Neural cell (in vitro differentiated cells): ENCODE results near the gene HOXA1. TPM values are rescaled to one million over a fixed set of nuclear protein-coding genes. Genes with fewer than 3 reads are reported as not detected.

ENCODE experiments used
- H2AFZ ChIP-seq: fragments of 200-600, 300-800 bp; sonication (generic), shearing (Covaris generic); 2 replicates; pipeline ENCODE4 v1.6.0; 2014; ENCODE audit warnings: low read depth, mild to moderate bottlenecking, antibody characterized with exemption, low read length, moderate library complexity
- H3F3A ChIP-seq: fragments of 200-600 bp; shearing (Covaris generic); 2 replicates; pipeline ENCODE4 v1.6.1; 2016; ENCODE audit warnings: mild to moderate bottlenecking, moderate library complexity, mixed read lengths, antibody characterized with exemption, low read length; ENCODE audit not compliant: insufficient read depth, poor library complexity, severe bottlenecking
- H3K27ac ChIP-seq: fragments of 200-600, 300-800 bp; sonication (generic), shearing (Covaris generic); 2 replicates; pipeline ENCODE4 v1.5.1; 2014; ENCODE audit warnings: mild to moderate bottlenecking, low read length, moderate library complexity
- H3K27me3 ChIP-seq: fragments of 300-800, 200-600 bp; sonication (generic), shearing (Covaris generic); 2 replicates; pipeline ENCODE4 v1.6.0; 2014; ENCODE audit warnings: mild to moderate bottlenecking, low read depth, low read length, moderate library complexity; ENCODE audit not compliant: insufficient read depth
- H3K36me3 ChIP-seq: fragments of 300-800, 200-600 bp; sonication (generic), shearing (Covaris generic); 2 replicates; pipeline ENCODE4 v1.5.1; 2014; ENCODE audit warnings: mild to moderate bottlenecking, antibody characterized with exemption, low read length, moderate library complexity; ENCODE audit not compliant: insufficient read depth
- H3K4me2 ChIP-seq: fragments of 300-800, 200-600 bp; sonication (generic), shearing (Covaris generic); 2 replicates; pipeline ENCODE4 v1.6.0; 2014; ENCODE audit warnings: mild to moderate bottlenecking, low read length
- H3K4me3 ChIP-seq: fragments of 300-800, 200-600 bp; sonication (generic), shearing (Covaris generic); 2 replicates; pipeline ENCODE4 v1.5.1; 2014; ENCODE audit warnings: mild to moderate bottlenecking, low read length, moderate library complexity
- H3K79me2 ChIP-seq: fragments of 200-600 bp; shearing (Covaris generic); replicated peaks from 2 replicates; pipeline ENCODE4 v1.6.0; 2014; ENCODE audit warnings: mild to moderate bottlenecking, low read length, moderate library complexity; ENCODE audit not compliant: insufficient read depth
- H3K9ac ChIP-seq: fragments of 300-800, 200-600 bp; sonication (generic), shearing (Covaris generic); 2 replicates; pipeline ENCODE4 v1.6.1; 2016; ENCODE audit warnings: mild to moderate bottlenecking, low read length, mixed read lengths
- H3K9me2 ChIP-seq: fragments of 200-600 bp; shearing (Covaris generic); 2 replicates; pipeline ENCODE4 v1.6.1; 2016; ENCODE audit warnings: mild to moderate bottlenecking, low read length, mixed read lengths; ENCODE audit not compliant: insufficient read depth
- H3K9me3 ChIP-seq: fragments of 200-600, 300-800 bp; sonication (generic), shearing (Covaris generic); 2 replicates; pipeline ENCODE4 v1.6.1; 2016; ENCODE audit warnings: mild to moderate bottlenecking, mixed run types, low read length, moderate library complexity, mixed read lengths
- H4K20me1 ChIP-seq: fragments of 200-600 bp; shearing (Covaris generic); 2 replicates; pipeline ENCODE4 v1.6.1; 2016; ENCODE audit warnings: mild to moderate bottlenecking, mixed run types; ENCODE audit not compliant: insufficient read depth
- EP300 ChIP-seq: fragments of 450-650 bp; conservative IDR thresholded peaks from 2 replicates; pipeline ENCODE4 v1.6.1; 2014; ENCODE audit warnings: antibody characterized with exemption, mild to moderate bottlenecking, moderate library complexity; ENCODE audit not compliant: poor library complexity, severe bottlenecking
- EZH2 ChIP-seq: fragments of 200-600, 300-800 bp; shearing (Covaris generic), sonication (generic); IDR thresholded peaks from 2 replicates; pipeline ENCODE4 v1.6.1; 2014; ENCODE audit warnings: antibody characterized with exemption, low read length, borderline replicate concordance, mild to moderate bottlenecking; ENCODE audit not compliant: insufficient read depth, poor library complexity, severe bottlenecking
- MXI1 ChIP-seq: fragments of 450-650 bp; conservative IDR thresholded peaks from 2 replicates; pipeline ENCODE4 v1.6.1; 2014; ENCODE audit warnings: antibody characterized with exemption, mild to moderate bottlenecking; ENCODE audit not compliant: poor library complexity, severe bottlenecking
- POLR2AphosphoS5 ChIP-seq: IDR thresholded peaks from 2 replicates; pipeline ENCODE4 v1.6.1; 2012
- RAD21 ChIP-seq: fragments of 450-650 bp; conservative IDR thresholded peaks from 2 replicates; pipeline ENCODE4 v1.6.1; 2014; ENCODE audit warnings: antibody characterized with exemption, mild to moderate bottlenecking, moderate library complexity
- SMC3 ChIP-seq: fragments of 450-650 bp; conservative IDR thresholded peaks from 2 replicates; pipeline ENCODE4 v1.6.1; 2014; ENCODE audit warnings: antibody characterized with exemption, mild to moderate bottlenecking, moderate library complexity; ENCODE audit not compliant: poor library complexity
- TAF1 ChIP-seq: IDR thresholded peaks from 2 replicates; pipeline ENCODE4 v1.6.1; 2012; ENCODE audit warnings: low read depth
- polyA plus RNA-seq: library from polyadenylated mRNA; depleted of rRNA; stranded (reverse); fragments of >200 nt; gene quantifications from 2 replicates; pipeline ENCODE4 v1.2.3, GENCODE V29; 2014
- TF ChIP-seq, protein P1 (sequence below): fragments of 450-650 bp; IDR thresholded peaks from 2 replicates; pipeline ENCODE4 v1.5.1; 2014; ENCODE audit warnings: antibody characterized with exemption, mild to moderate bottlenecking, moderate library complexity; ENCODE audit not compliant: poor library complexity, severe bottlenecking
- TF ChIP-seq, protein P2 (sequence below): IDR thresholded peaks from 2 replicates; pipeline ENCODE4 v1.6.1; 2012; ENCODE audit warnings: borderline replicate concordance

Gene HOXA1
- polyA plus RNA-seq, 1 donor from 2014 or later = not detected

DNA sequence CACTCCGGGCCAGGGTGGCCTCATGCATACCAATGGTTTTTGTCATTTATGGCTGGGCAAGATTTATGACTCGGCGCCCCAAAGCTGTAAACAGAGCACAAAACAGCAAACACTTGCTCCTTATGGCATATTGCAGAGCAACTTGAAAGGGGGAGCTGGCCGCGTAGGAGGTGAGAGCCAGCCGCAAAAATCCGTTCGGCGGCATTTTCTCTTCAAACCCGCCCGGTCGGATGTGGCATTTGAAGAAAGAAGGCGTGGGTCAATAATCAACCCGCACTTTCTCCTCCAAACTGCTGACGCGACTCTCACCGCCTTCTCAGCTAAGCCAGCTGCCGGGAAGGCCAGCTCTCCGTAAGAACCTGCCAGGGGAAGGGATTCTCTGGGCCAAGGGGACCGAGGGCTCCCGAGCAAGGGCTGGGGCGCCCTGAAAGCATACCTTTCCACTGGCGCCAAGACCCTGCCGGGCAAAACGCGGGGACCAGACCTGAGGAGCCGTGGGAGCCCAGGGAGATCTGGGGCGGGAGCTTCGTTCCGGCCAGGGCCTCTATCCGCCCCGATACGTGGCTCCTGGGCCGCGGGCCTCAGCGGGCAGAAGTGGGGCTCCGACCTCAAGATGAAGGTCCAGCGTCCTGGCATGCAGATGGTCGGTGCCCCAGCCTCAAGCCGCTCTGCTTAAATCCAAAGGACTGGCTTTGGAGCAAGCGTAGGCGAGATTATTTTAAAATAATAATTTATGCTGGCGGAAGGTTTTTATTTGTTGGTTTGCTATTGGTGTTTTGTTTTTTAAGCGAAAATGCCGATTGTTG is 19.6 kb upstream of the HOXA1 start:
- Histone ChIP-seq H3K27ac (no peak overlapping the region), H4K20me1 (no peaks in the 10 kb centered on the region), H2AFZ (no peak overlapping the region), H3K27me3 (peaks cover 96% of the 10 kb centered on the region), H3F3A (no peaks in the 10 kb centered on the region), H3K4me3 (no peak overlapping the region), H3K9me3 (no peaks in the 10 kb centered on the region), H3K36me3 (no peaks in the 10 kb centered on the region), H3K9ac (no peak overlapping the region), H3K79me2 (no peaks in the 10 kb centered on the region), H3K9me2 (no peaks in the 10 kb centered on the region), H3K4me2 (no peak overlapping the region)
- TF ChIP-seq EZH2 (peak; percentile 51), MXI1 (no peak)

DNA sequence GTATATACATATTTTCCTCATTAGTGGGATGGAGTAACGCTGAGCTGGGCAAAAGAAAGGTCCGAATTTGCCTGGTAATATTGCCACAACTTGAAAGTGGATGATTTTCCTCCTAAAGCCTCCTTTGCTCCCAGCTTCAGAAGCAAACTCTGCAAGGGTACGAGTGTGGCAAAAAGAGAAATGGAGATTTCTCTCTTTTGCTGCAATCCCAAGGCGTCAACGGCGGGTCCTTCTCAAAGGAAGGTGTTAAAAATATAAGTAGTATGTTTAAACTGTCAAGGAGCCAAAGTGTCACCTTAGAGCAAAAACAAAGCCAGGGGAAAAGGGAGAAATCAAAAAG is 19.1 kb upstream of the HOXA1 start:
- Histone ChIP-seq H3K9me3 (no peaks in the 10 kb centered on the region), H3F3A (no peaks in the 10 kb centered on the region), H3K79me2 (no peaks in the 10 kb centered on the region), H3K4me2 (no peak overlapping the region), H3K9me2 (no peaks in the 10 kb centered on the region), H3K27me3 (peaks cover 96% of the 10 kb centered on the region), H3K36me3 (no peaks in the 10 kb centered on the region), H3K9ac (no peak overlapping the region), H3K4me3 (no peak overlapping the region), H2AFZ (no peak overlapping the region), H3K27ac (no peak overlapping the region), H4K20me1 (no peaks in the 10 kb centered on the region)
- TF ChIP-seq TAF1 (no peak), EP300 (no peak), EZH2 (no peak), MXI1 (no peak), POLR2AphosphoS5 (no peak), RAD21 (no peak), SMC3 (no peak)
- TF ChIP-seq, protein P1, sequence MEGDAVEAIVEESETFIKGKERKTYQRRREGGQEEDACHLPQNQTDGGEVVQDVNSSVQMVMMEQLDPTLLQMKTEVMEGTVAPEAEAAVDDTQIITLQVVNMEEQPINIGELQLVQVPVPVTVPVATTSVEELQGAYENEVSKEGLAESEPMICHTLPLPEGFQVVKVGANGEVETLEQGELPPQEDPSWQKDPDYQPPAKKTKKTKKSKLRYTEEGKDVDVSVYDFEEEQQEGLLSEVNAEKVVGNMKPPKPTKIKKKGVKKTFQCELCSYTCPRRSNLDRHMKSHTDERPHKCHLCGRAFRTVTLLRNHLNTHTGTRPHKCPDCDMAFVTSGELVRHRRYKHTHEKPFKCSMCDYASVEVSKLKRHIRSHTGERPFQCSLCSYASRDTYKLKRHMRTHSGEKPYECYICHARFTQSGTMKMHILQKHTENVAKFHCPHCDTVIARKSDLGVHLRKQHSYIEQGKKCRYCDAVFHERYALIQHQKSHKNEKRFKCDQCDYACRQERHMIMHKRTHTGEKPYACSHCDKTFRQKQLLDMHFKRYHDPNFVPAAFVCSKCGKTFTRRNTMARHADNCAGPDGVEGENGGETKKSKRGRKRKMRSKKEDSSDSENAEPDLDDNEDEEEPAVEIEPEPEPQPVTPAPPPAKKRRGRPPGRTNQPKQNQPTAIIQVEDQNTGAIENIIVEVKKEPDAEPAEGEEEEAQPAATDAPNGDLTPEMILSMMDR = no peak
- TF ChIP-seq, protein P2, sequence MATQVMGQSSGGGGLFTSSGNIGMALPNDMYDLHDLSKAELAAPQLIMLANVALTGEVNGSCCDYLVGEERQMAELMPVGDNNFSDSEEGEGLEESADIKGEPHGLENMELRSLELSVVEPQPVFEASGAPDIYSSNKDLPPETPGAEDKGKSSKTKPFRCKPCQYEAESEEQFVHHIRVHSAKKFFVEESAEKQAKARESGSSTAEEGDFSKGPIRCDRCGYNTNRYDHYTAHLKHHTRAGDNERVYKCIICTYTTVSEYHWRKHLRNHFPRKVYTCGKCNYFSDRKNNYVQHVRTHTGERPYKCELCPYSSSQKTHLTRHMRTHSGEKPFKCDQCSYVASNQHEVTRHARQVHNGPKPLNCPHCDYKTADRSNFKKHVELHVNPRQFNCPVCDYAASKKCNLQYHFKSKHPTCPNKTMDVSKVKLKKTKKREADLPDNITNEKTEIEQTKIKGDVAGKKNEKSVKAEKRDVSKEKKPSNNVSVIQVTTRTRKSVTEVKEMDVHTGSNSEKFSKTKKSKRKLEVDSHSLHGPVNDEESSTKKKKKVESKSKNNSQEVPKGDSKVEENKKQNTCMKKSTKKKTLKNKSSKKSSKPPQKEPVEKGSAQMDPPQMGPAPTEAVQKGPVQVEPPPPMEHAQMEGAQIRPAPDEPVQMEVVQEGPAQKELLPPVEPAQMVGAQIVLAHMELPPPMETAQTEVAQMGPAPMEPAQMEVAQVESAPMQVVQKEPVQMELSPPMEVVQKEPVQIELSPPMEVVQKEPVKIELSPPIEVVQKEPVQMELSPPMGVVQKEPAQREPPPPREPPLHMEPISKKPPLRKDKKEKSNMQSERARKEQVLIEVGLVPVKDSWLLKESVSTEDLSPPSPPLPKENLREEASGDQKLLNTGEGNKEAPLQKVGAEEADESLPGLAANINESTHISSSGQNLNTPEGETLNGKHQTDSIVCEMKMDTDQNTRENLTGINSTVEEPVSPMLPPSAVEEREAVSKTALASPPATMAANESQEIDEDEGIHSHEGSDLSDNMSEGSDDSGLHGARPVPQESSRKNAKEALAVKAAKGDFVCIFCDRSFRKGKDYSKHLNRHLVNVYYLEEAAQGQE = no peak
